VCaP (cell line): ENCODE results near the gene ASF1B.

Experiments used
- H3K27ac ChIP-seq: fragments of 450-650 bp; 2 replicates; pipeline ENCODE4 v1.5.1; 2017
- CTCF ChIP-seq: fragments of 450-650 bp; conservative IDR thresholded peaks from 2 replicates; pipeline ENCODE4 v1.5.1; 2017; ENCODE audit warnings: mild to moderate bottlenecking, moderate library complexity

ASF1B gene

GRCh38 chr19:14156971-14157717, 20.8 kb upstream of the ASF1B start:
- H3K27ac ChIP-seq: no peak overlapping the region
- TF ChIP-seq CTCF: no peak

- H3K27ac ChIP-seq: no peak overlapping the region
- TF ChIP-seq CTCF: no peak
Observed at GRCh38 chr19:14156122-14156521, 19.7 kb upstream of the ASF1B start.

GRCh38 chr19:14155371-14155770, 19.0 kb upstream of the ASF1B start:
- H3K27ac ChIP-seq: no peak overlapping the region
- TF ChIP-seq CTCF: no peak

- TF ChIP-seq CTCF: no peak
- H3K27ac ChIP-seq: no peak overlapping the region
Observed at GRCh38 chr19:14152713-14153112, 16.3 kb upstream of the ASF1B start.

GRCh38 chr19:14150770-14151661, 14.6 kb upstream of the ASF1B start:
- no peak for TF ChIP-seq CTCF
- H3K27ac ChIP-seq: no peak overlapping the region

- TF ChIP-seq CTCF: no peak
- H3K27ac ChIP-seq: no peak overlapping the region
Observed at GRCh38 chr19:14150041-14150769, 13.8 kb upstream of the ASF1B start.

GRCh38 chr19:14149509-14149994, 13.2 kb upstream of the ASF1B start:
- no peak for TF ChIP-seq CTCF
- no peak overlapping the region for H3K27ac ChIP-seq
